Measurements from ENCODE around the gene DGKB.

The DGKB gene

GRCh38 chr7:14271441-14271840 lies 631.1 kb downstream of the DGKB start:
- DNase-seq = no peak

GRCh38 chr7:14270099-14270498 lies 632.5 kb downstream of the DGKB start:
- no peak for DNase-seq

GRCh38 chr7:14260011-14260410 lies 642.5 kb downstream of the DGKB start:
- DNase-seq = no peak

- no peak for DNase-seq
Measured at GRCh38 chr7:14258861-14259260, 643.7 kb downstream of the DGKB start.

GRCh38 chr7:14258441-14258840 lies 644.1 kb downstream of the DGKB start:
- DNase-seq = no peak

- no peak for DNase-seq
Measured at GRCh38 chr7:14252458-14252857, 650.1 kb downstream of the DGKB start.

- DNase-seq = no peak
Measured at GRCh38 chr7:14242175-14242574, 660.4 kb downstream of the DGKB start.

GRCh38 chr7:14236834-14237233 lies 665.7 kb downstream of the DGKB start:
- no peak for DNase-seq

- no peak for DNase-seq
Measured at GRCh38 chr7:14235056-14235455, 667.5 kb downstream of the DGKB start.

GRCh38 chr7:14233868-14234369 lies 668.6 kb downstream of the DGKB start:
- DNase-seq = no peak

GRCh38 chr7:14233076-14233867 lies 669.3 kb downstream of the DGKB start:
- no peak for DNase-seq

- no peak for DNase-seq
Measured at GRCh38 chr7:14229047-14229446, 673.5 kb downstream of the DGKB start.

GRCh38 chr7:14228341-14228740 lies 674.2 kb downstream of the DGKB start:
- DNase-seq = no peak

GRCh38 chr7:14226126-14226525 lies 676.4 kb downstream of the DGKB start:
- DNase-seq = no peak

- DNase-seq = no peak
Measured at GRCh38 chr7:14219125-14219524, 683.4 kb downstream of the DGKB start.

GRCh38 chr7:14218338-14218737 lies 684.2 kb downstream of the DGKB start:
- no peak for DNase-seq

- DNase-seq = no peak
Measured at GRCh38 chr7:14209896-14210484, 692.6 kb downstream of the DGKB start.

- no peak for DNase-seq
Measured at GRCh38 chr7:14207711-14208110, 694.8 kb downstream of the DGKB start.

GRCh38 chr7:14207138-14207537 lies 695.4 kb downstream of the DGKB start:
- DNase-seq = no peak

GRCh38 chr7:14206121-14206520 lies 696.4 kb downstream of the DGKB start:
- no peak for DNase-seq

- no peak for DNase-seq
Measured at GRCh38 chr7:14201353-14201752, 701.2 kb downstream of the DGKB start.

- DNase-seq = no peak
Measured at GRCh38 chr7:14199336-14199735, 703.2 kb downstream of the DGKB start.

GRCh38 chr7:14197280-14197679 lies 705.3 kb downstream of the DGKB start:
- DNase-seq = no peak

- no peak for DNase-seq
Measured at GRCh38 chr7:14196555-14196954, 706.0 kb downstream of the DGKB start.

GRCh38 chr7:14195871-14196270 lies 706.7 kb downstream of the DGKB start:
- DNase-seq = no peak

All from stimulated activated naive CD4-positive, alpha-beta T cell (primary cell).